ACHN (cell line): ENCODE results near the gene KRTAP4-9.

Source experiments
- DNase-seq: peaks from one replicate; pipeline ENCODE4 v3.0.0-alpha.2; 2015
- in situ Hi-C: cut with HindIII; loops from 2 replicates; pipeline ENCODE4 v1.10.0; 2017; ENCODE audit warnings: low sequenced_read_pairs, low pct_ligation_motif_present, low pct_unique_long_range_greater_than_20kb

KRTAP4-9 gene

DNA sequence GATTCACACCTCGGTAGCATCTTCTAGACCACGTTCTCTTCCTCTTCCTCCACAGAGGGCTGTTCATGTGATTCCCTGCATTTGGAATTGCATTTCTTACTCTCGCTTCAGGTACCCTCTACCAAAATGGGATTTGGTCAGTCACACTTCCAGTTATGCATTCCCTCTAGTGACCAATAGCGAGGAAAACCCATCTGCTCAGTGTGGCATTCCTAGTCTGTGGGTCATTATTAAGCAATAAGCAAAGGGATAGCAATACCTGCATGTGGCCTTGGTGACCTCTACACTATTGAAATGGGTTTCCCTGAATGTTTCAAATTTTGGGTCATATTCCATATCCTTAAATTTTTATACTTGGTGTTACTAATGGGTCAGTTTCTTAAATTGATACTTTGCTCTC, 44.8 kb downstream of the KRTAP4-9 start:
- in situ Hi-C loops = no loop called here
- DNase-seq = no peak

GRCh38 chr17:41151525-41151924, 46.3 kb downstream of the KRTAP4-9 start:
- no peak for DNase-seq
- in situ Hi-C loops = no loop called here

GRCh38 chr17:41153856-41154255, 48.7 kb downstream of the KRTAP4-9 start:
- in situ Hi-C loops = no loop called here
- DNase-seq = no peak
